Right renal cortex interstitium (tissue), 3 donors: Measurements from ENCODE around the gene BBS9. TPM values are rescaled to one million over a fixed set of nuclear protein-coding genes. Genes with fewer than 3 reads are reported as not detected.
"Not testable (repeated sequence)": the region's sequence is repeated elsewhere in the genome, so short reads cannot be mapped to it uniquely, and the experiment has no call there.

Experiments used
- DNase-seq, 3 donors: peaks; one replicate each; pipeline ENCODE4 v3.0.0-alpha.2; 2013; ENCODE audit warnings: low read depth in 3 of 3, low spot score in 2 of 3
- polyA plus RNA-seq, 3 donors: library from polyadenylated mRNA; unstranded; fragments of 120-200 nt; gene quantifications; one replicate each; pipeline ENCODE4 v1.2.1, GENCODE V29; 2013; ENCODE audit not compliant: insufficient read length in 3 of 3

The BBS9 gene
- 10 to 100 TPM; 15.6 to 19.3 (median 16.3) TPM for polyA plus RNA-seq

GRCh38 chr7:33128990-33129805 is at the start of gene BBS9:
Gene BBS9, plus strand, starts transcription at chr7:33129564. Its CDS starts 16,689 bp downstream, at chr7:33146253.
- DNase-seq: peak; percentile 85 to 90 (median 89)

- no peak for DNase-seq
These were observed 49.3 kb upstream of the BBS9 start for GRCh38 chr7:33079763-33080690.

GRCh38 chr7:33087356-33087755 is 42.0 kb upstream of the BBS9 start:
- DNase-seq: no peak

- DNase-seq: no peak
These were observed 41.5 kb upstream of the BBS9 start for GRCh38 chr7:33087858-33088257.

GRCh38 chr7:33089142-33089541 is 40.2 kb upstream of the BBS9 start:
- DNase-seq: no peak

GRCh38 chr7:33091111-33091531 is 38.2 kb upstream of the BBS9 start:
- no peak for DNase-seq

GRCh38 chr7:33091641-33092191 is 37.6 kb upstream of the BBS9 start:
- no peak for DNase-seq

GRCh38 chr7:33093266-33093665 is 36.1 kb upstream of the BBS9 start:
- DNase-seq: no peak

GRCh38 chr7:33094745-33095275 is 34.6 kb upstream of the BBS9 start:
- DNase-seq: not testable (repeated sequence)

GRCh38 chr7:33099154-33099940 is 30.0 kb upstream of the BBS9 start:
- no peak for DNase-seq

GRCh38 chr7:33100770-33101169 is 28.6 kb upstream of the BBS9 start:
- no peak for DNase-seq

- no peak for DNase-seq
These were observed 27.5 kb upstream of the BBS9 start for GRCh38 chr7:33101906-33102305.

- DNase-seq: peak in 1 of 3 donors; percentile 39
These were observed 22.0 kb upstream of the BBS9 start for GRCh38 chr7:33107136-33108066.

- no peak for DNase-seq
These were observed 20.8 kb upstream of the BBS9 start for GRCh38 chr7:33108554-33109004.

GRCh38 chr7:33109005-33109757 is 20.2 kb upstream of the BBS9 start, which contains the start of gene RP9:
Gene RP9, minus strand, starts transcription at chr7:33109404. Its CDS starts 32 bp downstream, at chr7:33109372.
- peak in 2 of 3 donors; percentile 57 to 61 for DNase-seq

GRCh38 chr7:33109758-33110238 is 19.6 kb upstream of the BBS9 start:
- DNase-seq: peak in 1 of 3 donors; percentile 8

GRCh38 chr7:33111614-33112013 is 17.8 kb upstream of the BBS9 start:
- DNase-seq: no peak

- DNase-seq: no peak
These were observed 14.4 kb upstream of the BBS9 start for GRCh38 chr7:33114976-33115375.
